HG03196 (cell line): ENCODE measurements around the gene PRR22.
"Not testable (repeated sequence)": the region's sequence is repeated elsewhere in the genome, so short reads cannot be mapped to it uniquely, and the experiment has no call there.

Experiments used
- ATAC-seq: cut with Tn5 transposase; IDR thresholded peaks from one replicate; pipeline ENCODE4 v1.9.1; 2021; ENCODE audit not compliant: unreplicated experiment

The PRR22 gene

DNA sequence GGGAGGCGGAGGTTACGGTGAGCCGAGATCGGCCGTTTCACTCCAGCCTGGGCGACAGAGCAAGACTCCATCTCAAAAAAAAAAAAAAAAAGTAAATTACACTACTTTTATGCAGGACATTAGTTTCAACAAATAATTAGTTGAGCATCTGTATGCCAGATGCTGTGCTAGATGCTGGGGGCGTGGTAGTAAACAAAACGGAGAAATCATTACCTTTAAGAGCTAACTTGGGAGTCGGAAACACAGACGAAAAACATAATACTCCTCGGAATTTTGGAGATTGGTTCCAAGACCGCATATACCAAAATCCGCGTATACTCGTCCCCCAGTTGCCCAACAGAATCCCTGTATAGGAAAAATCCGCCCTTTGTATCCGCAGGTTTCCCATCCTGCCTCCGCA is 7.7 kb upstream of the PRR22 start:
- ATAC-seq, result no peak

DNA sequence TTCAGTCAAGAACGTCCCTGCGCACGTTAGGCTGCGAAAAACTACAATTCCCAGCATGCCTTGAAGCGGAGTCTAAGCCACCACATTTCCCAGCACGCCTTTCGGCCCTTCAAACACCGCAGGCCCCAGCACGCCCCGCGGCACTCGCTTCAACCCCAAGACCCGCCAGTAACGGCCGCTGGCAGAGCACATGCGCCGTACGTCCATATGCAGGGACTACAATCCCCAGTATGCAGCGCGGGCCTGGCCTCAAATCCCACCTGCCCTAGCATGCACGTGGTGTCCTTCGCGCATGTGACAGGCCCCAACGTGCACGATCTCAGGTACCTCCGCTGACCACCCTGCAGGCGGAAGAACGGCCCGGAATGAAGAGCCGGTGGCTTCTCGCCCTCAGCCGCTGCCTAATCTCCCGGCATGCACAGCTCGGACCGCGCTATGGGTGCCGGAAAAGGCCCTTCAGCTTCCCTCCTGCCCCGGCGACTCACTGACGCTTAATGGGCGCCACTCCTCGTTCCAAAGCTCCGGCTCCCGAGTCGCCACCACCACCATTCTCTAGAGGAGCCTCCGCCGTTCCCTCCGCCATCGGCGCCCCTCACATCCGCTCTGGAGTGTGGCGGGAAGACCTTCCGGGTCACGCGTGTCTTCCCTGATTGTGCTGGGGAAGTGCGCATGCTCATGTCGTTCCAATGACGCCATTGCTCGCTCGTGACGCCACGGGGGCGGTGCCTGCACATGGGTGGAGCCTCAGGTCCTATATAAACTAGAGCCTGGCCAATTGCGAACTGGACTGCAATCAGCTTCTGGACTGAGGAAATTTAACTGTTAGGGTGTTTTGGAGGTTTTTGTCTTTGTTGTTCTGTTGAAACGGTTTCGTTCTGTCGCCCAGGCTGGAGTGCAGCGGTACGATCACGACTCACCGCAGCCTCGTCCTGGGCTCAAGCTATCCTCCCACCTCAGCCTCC is 6.3 kb upstream of the PRR22 start, which contains the start of gene DUS3L:
TSS of gene DUS3L (minus strand) at position 605 of the 962 bp plus-strand sequence. CDS start at position 583, 22 bp downstream.
- ATAC-seq, result peak; percentile 86

DNA sequence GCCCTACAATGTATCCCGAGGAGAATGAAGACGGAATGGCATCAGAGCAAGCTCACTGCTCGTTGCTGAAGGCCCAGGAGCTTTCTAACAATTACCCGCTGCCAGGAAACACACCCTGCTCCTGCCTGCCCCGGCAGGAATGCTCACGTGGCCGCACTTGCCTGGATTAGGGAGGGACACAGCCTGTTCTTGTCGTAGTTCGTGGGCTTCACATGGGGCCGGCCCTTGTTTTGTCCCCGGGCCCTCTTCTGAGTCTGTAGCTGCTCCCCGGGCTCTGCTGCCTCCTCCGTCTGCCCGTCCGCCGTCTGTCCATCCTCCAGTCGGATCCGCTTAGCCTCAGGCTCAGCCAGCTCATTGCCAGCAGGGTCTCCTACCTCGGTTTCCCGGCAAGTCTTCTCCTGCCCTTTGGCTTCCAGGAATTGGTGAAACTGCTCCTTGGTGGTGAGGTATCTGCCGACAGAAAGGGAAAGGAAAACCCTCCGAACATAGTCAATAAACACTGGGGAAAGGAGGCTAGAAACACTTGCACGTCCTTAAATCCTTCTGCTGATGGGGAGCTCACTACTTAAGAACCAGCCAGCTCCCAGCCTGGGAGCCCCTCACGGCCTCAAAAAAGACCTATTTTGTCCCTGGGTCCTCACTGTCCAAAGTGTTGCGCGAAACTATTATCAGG is 5.5 kb upstream of the PRR22 start:
- ATAC-seq, result no peak

DNA sequence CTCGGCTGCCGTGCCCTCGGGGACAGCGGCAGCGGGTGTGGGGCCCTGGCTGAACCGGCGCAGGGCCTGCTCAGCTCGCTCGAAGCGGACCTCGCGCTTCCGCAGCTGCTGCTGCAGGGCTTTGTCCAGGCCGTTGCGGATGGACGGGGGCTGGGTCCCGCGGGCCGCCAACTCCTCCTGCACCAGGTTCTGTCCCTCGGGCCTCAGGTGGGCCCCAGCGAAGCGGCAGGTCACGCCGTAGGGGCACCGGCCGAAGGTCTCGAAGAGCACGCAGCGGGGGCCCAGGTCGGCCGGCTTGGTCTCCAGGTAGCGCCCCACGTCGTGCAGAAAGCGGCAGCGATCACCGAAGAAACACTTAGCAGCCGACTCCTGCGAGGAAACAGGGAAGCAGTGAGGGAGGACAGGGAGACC is 4.8 kb upstream of the PRR22 start:
- ATAC-seq, result no peak

DNA sequence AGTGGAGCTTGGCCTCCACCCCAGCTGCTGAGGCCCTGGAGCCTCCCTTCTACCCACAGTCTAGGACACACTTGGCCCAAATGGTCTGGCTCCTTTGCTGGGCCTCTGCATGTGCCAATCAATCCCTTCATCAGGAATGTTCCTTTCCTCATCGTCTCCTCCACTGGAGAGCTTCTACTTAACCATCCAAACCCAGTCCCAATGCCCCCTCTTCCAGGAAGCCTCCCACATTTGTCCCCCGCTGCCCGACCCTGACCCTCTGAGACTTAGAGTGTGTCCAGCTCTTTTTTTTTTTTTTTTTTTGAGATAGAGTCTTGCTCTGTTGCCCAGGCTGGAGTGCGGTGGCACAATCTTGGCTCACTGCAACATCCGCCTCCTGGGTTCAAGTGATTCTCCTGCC is 3.9 kb upstream of the PRR22 start:
- no peak for ATAC-seq

DNA sequence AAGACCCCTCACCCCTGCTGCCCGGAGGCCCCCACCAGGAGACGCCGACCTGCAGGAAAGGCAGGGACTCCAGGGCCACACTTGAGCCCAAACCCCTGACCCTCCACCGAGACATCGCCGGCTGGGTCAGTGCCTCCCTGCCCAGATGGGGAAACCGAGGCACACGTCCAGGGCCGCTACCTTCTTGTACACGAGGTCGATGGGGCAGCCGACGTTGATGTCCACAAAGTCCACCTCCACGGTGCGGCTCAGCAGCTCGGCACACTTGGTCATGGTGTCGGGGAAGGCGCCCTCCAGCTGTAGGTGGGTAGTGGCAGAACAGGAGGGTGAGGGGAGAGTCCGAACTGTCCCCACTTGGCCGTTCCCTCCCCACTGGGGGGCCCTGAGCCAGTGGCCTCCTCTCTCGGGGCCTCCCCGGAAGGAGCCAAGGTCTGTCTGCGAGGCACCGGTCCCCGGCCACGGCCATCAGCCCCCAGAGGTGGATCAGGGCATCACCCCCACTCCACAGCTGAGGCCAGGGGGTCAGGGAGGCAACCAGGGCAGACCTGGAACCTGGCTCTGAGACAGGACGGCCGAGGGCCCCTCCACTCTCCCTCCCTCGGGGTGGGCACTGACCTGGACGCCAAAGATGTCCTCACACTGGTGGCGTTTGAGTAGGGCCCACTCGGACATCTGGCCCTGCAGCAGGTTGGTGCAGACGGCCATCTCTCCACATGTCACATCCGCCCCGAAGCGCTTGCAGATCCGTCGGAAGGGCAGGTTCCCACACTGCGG is 3.0 kb upstream of the PRR22 start:
- no peak for ATAC-seq

DNA sequence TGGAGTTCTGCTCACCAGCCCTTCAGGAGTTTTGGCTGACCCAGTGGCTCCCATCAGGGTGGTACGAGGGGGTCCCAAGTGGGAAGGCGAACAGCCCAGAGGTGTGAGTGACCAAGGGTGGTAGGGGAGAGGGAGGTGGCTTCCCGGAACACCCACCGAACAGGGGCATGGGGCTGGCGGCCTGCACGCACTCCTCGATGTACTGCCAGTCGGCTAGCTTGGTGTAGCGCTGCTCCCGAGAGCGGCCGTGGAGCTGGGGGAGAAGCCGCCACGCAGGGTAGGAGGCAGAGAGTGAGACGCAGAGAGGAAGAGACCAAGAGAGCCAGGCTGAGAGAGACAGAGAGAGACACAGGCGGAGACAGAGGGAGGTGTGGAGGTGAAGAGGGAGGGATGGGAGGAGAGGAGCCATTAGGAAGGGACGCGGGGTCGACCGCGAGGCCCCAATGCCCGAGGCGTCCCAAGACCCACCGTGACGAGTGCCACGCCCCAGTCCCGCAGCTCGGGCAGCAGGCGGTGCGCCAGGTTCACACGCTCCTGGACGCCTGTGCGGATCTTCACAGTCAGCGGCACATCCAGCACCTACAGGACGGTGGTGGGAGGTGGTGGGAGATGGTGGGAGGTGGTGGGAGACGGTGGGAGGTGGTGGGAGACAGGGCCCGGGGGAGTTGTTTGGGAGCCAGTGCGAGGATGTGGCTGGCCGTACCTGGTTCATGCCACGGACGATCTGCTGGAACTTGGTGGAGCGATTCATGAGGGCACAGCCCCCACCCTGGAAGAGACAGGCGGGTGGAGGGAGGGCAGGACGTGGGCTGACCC is 2.3 kb upstream of the PRR22 start:
- no peak for ATAC-seq

DNA sequence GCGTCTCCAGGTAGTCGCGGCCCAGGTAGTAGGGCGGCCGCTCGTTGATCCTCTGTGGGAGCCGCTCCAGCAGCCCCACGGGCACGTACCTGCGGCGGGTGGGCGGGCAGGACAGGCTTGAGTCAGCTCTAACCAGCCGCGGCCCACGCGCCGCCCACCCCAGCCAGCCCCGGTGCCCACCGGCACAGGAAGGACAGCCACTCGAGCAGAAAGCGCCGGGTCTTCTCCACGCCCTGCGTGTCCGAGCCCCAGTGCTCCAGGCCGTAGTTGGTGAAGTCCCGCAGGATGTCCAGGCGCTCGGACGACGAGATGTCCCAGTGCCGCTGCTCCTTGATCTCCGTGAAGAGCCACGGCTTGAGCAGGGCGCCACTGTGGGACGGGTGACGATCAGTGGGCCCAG is 877 bp upstream of the PRR22 start:
- no peak for ATAC-seq

DNA sequence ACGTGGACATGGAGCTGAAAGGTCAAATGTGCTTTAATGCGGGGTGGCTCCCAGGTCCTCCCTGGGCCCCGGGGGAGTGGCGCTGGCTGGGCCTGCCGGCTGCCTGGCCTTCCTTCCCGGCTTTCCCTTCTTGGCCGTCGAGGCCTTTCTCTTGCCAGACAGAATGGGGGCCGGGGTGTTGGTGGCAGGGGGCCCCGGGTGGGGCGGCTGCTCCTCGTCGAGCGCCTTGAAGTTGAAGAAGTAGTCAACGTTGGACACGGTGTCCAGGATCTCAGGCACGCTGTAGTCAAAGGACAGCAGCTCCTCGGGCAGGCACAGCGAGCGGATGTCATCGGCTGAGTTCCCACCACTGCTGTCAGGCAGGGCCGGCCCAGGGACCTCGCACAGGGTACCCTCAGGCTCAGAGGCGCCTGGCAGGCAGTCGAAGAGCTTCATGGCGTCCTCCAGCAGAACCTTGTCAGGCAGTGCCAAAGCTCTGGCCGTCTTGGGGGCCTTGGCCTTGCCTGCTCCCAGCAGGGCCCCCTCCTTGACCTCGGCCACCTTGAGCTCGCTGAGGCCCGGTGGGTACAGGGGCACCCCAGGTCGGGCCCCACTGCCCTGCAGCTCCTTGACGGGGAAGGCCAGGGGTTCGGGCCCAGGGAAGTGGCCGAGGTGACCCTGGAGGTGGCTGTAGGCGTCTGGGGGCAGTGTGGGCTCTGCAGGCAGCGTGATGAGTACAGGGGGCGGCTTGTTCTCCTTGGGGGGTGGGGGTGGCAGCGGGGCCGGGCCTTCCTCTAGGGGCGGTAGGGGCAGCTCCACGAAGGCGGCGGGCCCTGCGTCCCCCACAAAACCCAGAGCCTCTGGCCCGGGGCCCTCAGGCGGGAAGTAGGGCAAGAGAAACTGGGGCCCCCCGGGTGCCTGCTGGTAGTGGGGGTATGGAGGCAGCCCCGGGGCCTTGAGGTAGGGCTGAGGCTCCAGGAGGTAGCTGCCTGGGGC is 1.3 kb downstream of the PRR22 start:
- no peak for ATAC-seq

DNA sequence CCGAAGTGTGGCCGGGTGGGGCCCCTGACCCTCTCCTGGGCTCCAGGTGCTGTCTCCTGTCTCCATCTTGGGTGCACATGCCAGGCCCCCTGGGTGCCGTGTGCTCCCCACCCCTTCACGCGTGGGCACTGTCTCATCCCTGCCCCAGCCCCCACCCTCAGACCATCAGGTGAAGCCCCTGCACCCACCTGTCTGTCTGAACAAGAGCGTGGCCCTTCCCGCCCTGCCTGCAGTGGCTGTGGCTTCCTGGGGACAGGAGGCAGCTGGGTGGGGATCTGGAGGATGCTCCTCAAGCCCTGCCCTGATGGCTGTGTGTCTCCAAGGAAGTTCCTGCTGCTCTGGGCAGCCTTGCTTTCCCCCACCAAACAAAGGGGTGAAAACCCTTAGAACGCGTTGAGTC is 2.2 kb downstream of the PRR22 start:
- no peak for ATAC-seq

DNA sequence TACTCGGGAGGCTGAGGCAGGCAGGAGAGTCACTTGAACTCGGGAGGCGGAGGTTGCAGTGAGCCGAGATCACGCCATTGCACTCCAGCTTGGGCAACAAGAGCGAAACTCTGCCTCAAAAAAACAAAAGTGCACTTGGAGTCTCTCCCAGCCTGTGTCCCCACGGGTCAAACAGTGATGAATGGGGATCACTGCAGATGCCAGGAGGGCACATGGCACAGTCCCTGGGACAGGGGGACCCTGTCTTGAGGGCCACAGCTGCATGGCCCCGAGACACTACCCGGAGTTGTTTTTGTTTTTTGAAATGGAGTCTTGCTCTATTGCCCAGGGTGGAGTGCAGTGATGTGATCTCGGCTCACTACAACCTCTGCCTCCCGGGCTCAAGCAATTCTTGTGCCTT is 3.6 kb downstream of the PRR22 start:
- not testable (repeated sequence) for ATAC-seq

DNA sequence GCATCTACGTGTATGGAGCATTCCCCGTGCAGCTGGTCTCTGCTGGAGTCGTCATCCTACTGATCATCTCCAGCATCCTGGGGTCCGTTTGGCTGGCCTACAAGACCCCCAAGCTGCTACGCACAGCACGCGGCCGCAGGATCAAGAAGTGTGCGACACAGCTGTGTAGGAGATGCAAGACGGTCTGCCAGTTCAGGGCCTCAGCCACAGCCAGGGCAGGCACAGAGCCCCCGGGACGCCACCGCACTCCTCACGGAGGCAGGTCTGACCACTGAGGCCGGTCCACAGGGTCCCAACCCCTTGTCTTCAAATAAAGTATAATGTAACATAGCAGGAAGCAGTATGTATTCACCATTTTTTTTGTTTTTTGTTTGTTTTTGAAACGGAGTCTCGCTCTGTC is 6.1 kb downstream of the PRR22 start:
- no peak for ATAC-seq

DNA sequence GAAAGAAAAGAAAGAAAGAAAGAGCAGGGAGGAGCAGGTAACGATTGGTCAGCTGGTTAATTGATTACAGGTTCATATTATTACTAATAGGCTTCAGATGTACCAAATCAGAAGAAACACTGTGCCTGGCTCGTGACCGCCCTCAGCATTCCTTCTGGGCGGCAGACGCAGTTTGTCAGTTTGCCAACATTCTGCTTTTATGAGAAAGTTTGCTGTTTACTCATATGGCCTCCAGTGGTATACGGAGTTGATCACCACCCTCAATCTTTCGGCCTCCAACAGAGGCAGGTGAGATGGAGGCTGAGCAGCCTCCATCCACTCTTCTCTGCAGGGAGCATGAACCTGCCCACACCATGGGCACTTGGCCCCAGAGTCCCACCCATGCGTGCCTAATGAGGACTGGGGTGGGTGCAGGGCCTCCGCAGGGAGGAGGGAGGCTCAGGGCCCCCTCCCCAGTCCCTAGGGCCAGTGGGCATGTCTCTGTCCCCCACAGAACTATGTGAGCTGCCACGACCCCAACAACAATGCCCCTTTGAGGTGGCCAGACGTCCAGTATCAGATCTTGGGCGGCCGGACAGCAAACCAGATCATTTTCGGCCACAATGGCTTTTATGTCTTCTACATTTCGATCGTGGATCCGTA is 8.8 kb downstream of the PRR22 start:
- ATAC-seq, result no peak

DNA sequence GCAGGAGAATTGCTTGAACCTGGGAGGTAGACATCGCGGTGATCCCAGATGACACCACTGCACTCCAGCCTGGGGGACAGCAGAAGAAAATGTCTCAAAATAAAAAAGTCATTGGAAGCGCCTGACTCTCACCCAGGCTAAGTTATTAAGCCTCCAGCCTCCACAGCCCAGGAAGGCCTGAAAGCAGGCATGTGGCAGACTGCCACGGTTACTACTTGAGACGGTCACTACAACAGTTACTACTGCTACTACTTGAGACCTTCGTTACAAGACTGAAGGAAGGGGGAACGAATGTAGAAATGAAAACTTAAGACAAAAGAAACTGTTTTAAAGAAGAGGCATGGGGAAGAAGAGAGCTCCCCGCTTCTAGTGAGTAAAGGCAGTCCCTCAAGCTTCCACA is 9.6 kb downstream of the PRR22 start:
- ATAC-seq, result no peak

DNA sequence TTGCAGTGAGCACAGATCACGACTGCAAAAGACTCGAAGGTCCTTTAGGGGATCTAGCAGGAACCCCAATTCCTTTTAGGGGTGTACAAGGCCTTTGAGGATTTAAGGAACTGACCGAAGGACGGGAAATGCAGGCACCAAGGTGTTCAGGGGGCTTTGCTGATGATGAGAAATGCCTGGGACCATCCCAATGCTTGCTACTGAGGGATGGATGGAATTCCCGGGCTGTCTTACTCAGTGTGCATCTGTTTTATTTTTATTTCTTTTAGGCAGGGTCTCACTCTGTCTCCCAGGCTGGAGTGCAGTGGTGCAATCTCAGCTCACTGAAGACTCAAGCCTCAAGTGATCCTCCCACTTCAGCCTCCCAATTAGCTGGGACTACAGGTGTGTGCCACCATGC is 11.3 kb downstream of the PRR22 start:
- no peak for ATAC-seq

DNA sequence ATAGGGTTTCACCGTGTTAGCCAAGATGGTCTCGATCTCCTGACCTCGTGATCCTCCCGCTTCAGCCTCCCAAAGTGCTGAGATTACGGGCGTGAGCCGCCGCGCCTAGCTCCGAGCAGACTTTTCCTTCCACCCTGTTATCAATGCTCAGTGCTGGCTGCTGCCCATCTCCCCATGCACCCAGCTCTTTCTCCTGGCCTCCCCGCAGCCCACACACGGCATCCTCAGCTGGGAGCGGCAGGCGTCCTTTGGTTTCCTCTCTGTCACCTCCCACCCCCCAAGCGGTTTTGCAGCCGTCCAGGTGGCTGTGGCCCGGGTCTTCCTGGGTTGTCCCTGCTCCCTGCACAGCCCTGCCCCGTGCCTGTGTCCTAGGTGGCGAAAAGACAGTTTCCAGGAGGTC is 12.1 kb downstream of the PRR22 start:
- ATAC-seq, result no peak

DNA sequence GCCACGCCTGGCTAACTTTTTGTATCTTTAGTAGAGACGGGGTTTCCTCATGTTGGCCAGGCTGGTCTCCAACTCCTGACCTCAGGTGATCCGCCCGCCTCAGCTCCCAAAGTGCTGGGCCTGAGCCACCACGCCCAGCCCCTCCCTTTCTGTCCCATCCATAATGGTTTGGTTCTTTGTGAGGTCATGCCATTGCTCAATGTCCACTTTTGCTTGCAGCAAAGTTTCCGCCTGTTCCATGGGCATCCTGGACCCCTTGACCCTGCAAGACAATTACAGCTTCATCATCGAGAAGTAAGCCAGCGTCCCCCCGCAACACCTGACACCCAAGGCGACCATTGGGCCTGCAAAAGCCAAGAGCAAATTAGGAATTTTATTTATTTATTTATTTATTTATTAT is 16.6 kb downstream of the PRR22 start:
- ATAC-seq, result no peak

DNA sequence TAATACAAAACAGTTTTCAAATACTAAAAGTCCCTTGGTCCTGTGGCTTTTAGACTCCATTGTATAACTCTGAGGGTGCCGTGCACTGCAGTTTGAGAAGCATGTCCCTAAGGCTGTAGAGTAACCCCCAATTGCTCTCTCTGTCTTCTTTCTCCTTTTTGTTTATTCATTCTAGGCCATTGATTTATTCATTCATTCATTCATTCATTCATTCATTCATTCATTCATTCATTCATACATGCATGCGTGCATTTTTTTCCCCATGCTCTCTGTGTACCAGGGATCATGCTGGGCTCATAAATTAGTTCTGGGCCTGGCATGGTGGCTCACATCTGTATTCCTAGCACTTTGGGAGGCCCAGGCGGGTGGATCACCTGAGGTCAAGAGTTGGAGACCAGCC is 19.3 kb downstream of the PRR22 start:
- no peak for ATAC-seq

DNA sequence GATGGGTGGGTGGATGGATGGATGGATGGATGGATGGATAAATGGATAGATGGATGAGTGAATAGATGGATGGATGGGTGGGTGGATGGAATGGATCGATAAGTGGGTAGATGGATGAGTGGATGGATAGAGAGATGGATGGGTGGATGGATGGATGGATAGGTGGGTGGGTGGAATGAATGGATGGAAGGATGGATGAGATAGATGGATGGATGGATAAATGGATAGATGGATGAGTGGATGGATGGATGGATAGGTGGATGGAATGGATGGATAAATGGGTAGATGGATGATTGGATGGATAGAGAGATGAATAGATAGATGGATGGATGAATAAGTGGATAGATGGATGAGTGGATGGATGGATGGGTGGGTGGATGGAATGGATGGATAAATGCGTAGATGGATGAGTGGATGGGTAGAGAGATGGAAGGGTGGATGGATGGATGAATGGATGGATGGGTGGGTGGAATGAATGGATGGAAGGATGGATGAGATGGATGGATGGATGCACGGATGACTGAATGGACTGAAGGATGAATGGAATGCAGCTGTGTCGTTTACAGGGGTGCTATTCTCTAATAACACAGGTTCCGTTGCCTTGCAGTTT is 21.8 kb downstream of the PRR22 start:
- ATAC-seq, result no peak
